Activated CD8-positive, alpha-beta T cell treated with anti-CD3 and anti-CD28 coated beads for 36 hours (primary cell): Measurements from ENCODE around the gene GSE1. TPM values are rescaled to one million over a fixed set of nuclear protein-coding genes. Genes with fewer than 3 reads are reported as not detected.

ENCODE experiments used
- ATAC-seq: fragments of 200-7000 bp; cut with Tn5 transposase; one replicate; pipeline ENCODE4 v1.10.0; 2021; ENCODE audit warnings: mild to moderate bottlenecking, moderate library complexity
- CTCF ChIA-PET: fragments of 350-600 bp; sonication (Branson Sonifier 250); formaldehyde crosslinking; loops from one replicate; lab custom pipeline; 2021; ENCODE audit warnings: antibody characterized with exemption; lab: Charles Lee
- POLR2A ChIA-PET: fragments of 350-600 bp; sonication (Branson Sonifier 250); formaldehyde crosslinking; loops from one replicate; lab custom pipeline; 2021; ENCODE audit warnings: antibody characterized with exemption; lab: Charles Lee
- DNase-seq: peaks from one replicate; pipeline ENCODE4 v3.0.0-alpha.2; 2020
- H3K27ac Mint-ChIP-seq: one replicate; pipeline ENCODE4 v1.8.0; 2021; ENCODE audit warnings: mild to moderate bottlenecking, mixed read lengths
- H3K27me3 Mint-ChIP-seq: one replicate; pipeline ENCODE4 v1.8.0; 2021; ENCODE audit warnings: mixed read lengths
- H3K36me3 Mint-ChIP-seq: one replicate; pipeline ENCODE4 v1.8.0; 2021; ENCODE audit warnings: low read depth, mixed read lengths
- H3K4me1 Mint-ChIP-seq: one replicate; pipeline ENCODE4 v1.8.0; 2021; ENCODE audit warnings: low read depth, mixed read lengths
- H3K4me3 Mint-ChIP-seq: one replicate; pipeline ENCODE4 v1.8.0; 2021; ENCODE audit warnings: mild to moderate bottlenecking, moderate library complexity, mixed read lengths
- H3K9me3 Mint-ChIP-seq: one replicate; pipeline ENCODE4 v1.8.0; 2021; ENCODE audit warnings: mixed read lengths
- CTCF ChIP-seq: fragments of 200-600 bp; IDR thresholded peaks from one replicate; pipeline ENCODE4 v1.8.0; 2022; ENCODE audit warnings: antibody characterized with exemption, mild to moderate bottlenecking
- intact Hi-C: fragments of 100-400 bp; cut with micrococcal nuclease; formaldehyde crosslinking; loops from one replicate; pipeline ENCODE4 v1.10.0; 2022
- total RNA-seq, 2 experiments: library from RNA; stranded (reverse); gene quantifications; one replicate each; pipeline ENCODE4 v1.2.3, GENCODE V29; 2021

GSE1 gene
- total RNA-seq, 2 experiments from 2014 or later = 33.6 to 34.5 TPM

GRCh38 chr16:85570735-85571562, 42.2 kb upstream of the GSE1 start:
- no peaks in the 10 kb centered on the region for H3K27me3 Mint-ChIP-seq
- CTCF ChIA-PET = interaction anchor here (0.7 to 1.6 kb wide), 5 partner anchors 10 to 151 kb away, joined by 3 to 6 read pairs (median 3); no protein-coding TSS in a partner anchor
- peaks cover 72% of the 10 kb centered on the region for H3K4me1 Mint-ChIP-seq
- H3K27ac Mint-ChIP-seq = peak overlapping the region; percentile 89
- intact Hi-C loops = no loop called here
- POLR2A ChIA-PET = interaction anchor here (1.0 to 1.5 kb wide), 2 partner anchors 9 to 16 kb away, joined by 3 to 6 read pairs; no protein-coding TSS in a partner anchor
- ATAC-seq = peak; percentile 69
- H3K36me3 Mint-ChIP-seq = peaks cover 17% of the 10 kb centered on the region
- peak; percentile 80 for DNase-seq
- H3K4me3 Mint-ChIP-seq = peak overlapping the region; percentile 52
- H3K9me3 Mint-ChIP-seq = peaks cover 8% of the 10 kb centered on the region
- no peak for TF ChIP-seq CTCF

- intact Hi-C loops = no loop called here
- ChIA-PET CTCF (interaction anchor here (0.7 to 1.6 kb wide), 3 partner anchors 10 to 45 kb away, joined by 3 to 6 read pairs (median 3); no protein-coding TSS in a partner anchor), POLR2A (interaction anchor here (1.0 to 1.5 kb wide), 2 partner anchors 10 to 16 kb away, joined by 3 to 6 read pairs; no protein-coding TSS in a partner anchor)
- Mint-ChIP-seq H3K4me3 (no peak overlapping the region), H3K27me3 (no peaks in the 10 kb centered on the region), H3K36me3 (peaks cover 17% of the 10 kb centered on the region), H3K27ac (peak overlapping the region; percentile 89), H3K4me1 (peaks cover 67% of the 10 kb centered on the region), H3K9me3 (peaks cover 8% of the 10 kb centered on the region)
- TF ChIP-seq CTCF = no peak
- no peak for ATAC-seq
- no peak for DNase-seq
Observed at GRCh38 chr16:85571563-85571812, 41.6 kb upstream of the GSE1 start.

GRCh38 chr16:85571813-85572619, 41.1 kb upstream of the GSE1 start:
- H3K27me3 Mint-ChIP-seq = no peaks in the 10 kb centered on the region
- ChIA-PET CTCF (interaction anchor here (0.7 to 1.6 kb wide), 3 partner anchors 9 to 44 kb away, joined by 3 to 6 read pairs (median 3); no protein-coding TSS in a partner anchor), POLR2A (interaction anchor here (1.0 to 1.5 kb wide), 2 partner anchors 10 to 17 kb away, joined by 3 to 6 read pairs; no protein-coding TSS in a partner anchor)
- peaks cover 62% of the 10 kb centered on the region for H3K4me1 Mint-ChIP-seq
- H3K9me3 Mint-ChIP-seq = peaks cover 8% of the 10 kb centered on the region
- TF ChIP-seq CTCF = no peak
- peak overlapping the region; percentile 4 for H3K4me3 Mint-ChIP-seq
- H3K27ac Mint-ChIP-seq = peak overlapping the region; percentile 89
- ATAC-seq = no peak
- intact Hi-C loops = no loop called here
- peak; percentile 45 for DNase-seq
- peaks cover 17% of the 10 kb centered on the region for H3K36me3 Mint-ChIP-seq

- no peak for TF ChIP-seq CTCF
- intact Hi-C loops = no loop called here
Observed at GRCh38 chr16:85573045-85573695, 40.0 kb upstream of the GSE1 start.

More at GRCh38 chr16:85573045-85573695, 40.0 kb upstream of the GSE1 start:
- DNase-seq (no peak), ATAC-seq (no peak)
- CTCF ChIA-PET = interaction anchor here (0.8 to 2.1 kb wide), 4 partner anchors 9 to 43 kb away, joined by 3 to 8 read pairs (median 4); no protein-coding TSS in a partner anchor
- Mint-ChIP-seq H3K4me1 (peaks cover 51% of the 10 kb centered on the region), H3K27ac (no peak overlapping the region), H3K27me3 (no peaks in the 10 kb centered on the region), H3K9me3 (peaks cover 8% of the 10 kb centered on the region), H3K36me3 (peaks cover 12% of the 10 kb centered on the region), H3K4me3 (no peak overlapping the region)
- POLR2A ChIA-PET = interaction anchor here (1.2 to 1.3 kb wide), 2 partner anchors 16 to 19 kb away, joined by 3 to 7 read pairs; no protein-coding TSS in a partner anchor
